Stimulated activated naive CD4-positive, alpha-beta T cell (primary cell): ENCODE measurements around the gene AHCYL2.
A peak's percentile ranks its signal among the peaks of the same experiment; 100 is the strongest.
"Not testable (repeated sequence)": the region's sequence is repeated elsewhere in the genome, so short reads cannot be mapped to it uniquely, and the experiment has no call there.

Experiments
- DNase-seq, 6 experiments: peaks; one replicate each; lab custom pipeline; 2025; lab: John Stamatoyannopoulos, UW

The AHCYL2 gene

DNA sequence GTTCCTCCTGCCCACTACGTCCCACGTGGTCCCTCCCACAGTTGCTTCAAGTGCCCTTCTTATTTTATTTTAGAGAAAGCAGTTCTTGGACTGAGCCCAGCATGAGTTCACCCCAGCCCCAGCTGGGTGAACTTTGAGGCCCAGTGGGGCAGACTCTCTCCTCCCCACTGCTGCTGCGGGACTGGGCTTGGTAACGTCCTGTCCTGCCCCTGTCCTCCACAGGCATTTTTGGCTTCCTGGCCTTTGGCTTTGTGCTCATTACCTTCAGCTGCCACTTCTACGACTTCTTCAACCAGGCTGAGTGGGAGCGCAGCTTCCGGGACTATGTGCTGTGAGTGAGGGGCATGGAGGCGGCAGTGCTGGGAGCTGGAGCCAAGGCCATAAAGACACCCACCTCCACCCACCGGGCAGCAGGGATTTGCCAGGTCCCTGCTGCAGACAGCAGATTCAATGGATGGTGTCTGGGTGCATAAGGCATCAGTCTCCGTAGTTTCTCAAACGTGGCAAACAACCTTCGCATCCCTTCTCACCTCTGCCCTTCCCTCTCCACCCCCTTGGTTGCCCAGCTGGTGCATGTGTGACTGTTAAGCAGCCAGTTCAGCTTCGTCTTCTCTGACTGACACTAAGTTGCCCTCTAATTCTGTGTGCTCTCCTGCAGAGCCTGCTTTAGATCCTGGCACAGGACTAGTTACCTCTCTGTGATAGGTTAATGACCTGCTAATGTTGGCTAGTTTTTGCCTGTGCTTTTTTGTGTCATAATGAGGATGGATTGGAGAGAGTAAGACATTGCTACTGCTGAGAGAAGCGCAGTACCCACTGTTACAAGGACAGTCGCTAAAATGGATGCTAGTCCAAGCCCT lies 15.5 kb upstream of the AHCYL2 start:
- no peak for DNase-seq

DNA sequence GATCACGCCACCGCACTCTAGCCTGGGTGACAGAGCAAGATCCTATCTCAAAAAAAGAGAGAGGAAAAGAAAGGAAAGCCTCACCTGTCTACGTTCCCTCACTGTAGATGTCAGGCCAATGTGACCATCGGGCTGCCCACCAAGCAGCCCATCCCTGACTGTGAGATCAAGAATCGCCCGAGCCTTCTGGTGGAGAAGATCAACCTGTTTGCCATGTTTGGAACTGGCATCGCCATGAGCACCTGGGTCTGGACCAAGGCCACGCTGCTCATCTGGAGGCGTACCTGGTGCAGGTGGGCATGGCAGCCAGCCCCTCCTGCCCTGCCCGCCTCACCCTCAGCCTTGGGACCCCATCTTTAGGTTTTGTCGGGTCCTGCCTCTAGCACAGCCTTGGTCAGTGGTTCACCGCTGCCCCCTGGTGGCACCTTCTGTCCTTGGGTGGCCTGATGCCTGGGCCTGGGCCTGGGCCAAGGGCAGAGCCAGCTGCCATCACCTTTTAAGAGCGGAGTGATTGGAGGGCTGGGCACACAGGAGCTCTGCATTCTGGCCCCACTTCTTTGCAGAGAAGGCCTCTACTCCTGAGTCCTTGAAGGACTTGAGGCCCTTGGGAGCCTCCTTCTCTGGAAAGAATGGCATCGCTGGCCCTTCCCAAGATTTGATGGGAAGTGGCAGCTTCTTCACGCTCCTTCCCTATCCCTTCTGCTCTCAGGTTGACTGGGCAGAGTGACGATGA lies 14.4 kb upstream of the AHCYL2 start:
- peak in 5 of 6 experiments; percentile 26 to 69 (median 52) for DNase-seq

DNA sequence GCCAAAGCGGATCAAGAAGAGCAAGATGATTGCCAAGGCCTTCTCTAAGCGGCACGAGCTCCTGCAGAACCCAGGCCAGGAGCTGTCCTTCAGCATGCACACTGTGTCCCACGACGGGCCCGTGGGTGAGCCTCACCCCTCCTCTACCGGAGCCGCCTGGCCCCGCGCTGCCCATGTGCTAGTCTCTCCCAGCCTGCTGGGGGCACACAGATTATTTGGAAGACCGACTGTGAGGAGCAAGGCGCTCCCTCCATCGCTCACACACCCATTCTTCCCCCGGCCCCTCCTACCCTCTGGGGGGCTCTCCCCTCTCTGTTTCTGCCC lies 13.9 kb upstream of the AHCYL2 start:
- no peak for DNase-seq

DNA sequence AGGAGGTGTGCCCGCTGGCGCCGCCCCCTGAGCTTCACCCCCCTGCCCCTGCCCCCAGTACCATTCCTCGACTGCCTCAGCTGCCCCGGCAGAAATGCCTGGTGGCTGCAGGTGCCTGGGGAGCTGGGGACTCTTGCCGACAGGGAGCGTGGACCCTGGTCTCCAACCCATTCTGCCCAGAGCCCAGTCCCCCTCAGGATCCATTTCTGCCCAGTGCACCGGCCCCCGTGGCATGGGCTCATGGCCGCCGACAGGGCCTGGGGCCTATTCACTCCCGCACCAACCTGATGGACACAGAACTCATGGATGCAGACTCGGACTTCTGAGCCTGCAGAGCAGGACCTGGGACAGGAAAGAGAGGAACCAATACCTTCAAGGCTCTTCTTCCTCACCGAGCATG lies 12.7 kb upstream of the AHCYL2 start:
- DNase-seq = no peak

DNA sequence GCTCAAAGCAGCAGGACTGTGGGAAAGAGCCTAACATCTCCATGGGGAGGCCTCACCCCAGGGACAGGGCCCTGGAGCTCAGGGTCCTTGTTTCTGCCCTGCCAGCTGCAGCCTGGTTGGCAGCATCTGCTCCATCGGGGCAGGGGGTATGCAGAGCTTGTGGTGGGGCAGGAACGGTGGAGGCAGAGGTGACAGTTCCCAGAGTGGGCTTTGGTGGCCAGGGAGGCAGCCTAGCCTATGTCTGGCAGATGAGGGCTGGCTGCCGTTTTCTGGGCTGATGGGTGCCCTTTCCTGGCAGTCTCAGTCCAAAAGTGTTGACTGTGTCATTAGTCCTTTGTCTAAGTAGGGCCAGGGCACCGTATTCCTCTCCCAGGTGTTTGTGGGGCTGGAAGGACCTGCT lies 12.2 kb upstream of the AHCYL2 start:
- no peak for DNase-seq

DNA sequence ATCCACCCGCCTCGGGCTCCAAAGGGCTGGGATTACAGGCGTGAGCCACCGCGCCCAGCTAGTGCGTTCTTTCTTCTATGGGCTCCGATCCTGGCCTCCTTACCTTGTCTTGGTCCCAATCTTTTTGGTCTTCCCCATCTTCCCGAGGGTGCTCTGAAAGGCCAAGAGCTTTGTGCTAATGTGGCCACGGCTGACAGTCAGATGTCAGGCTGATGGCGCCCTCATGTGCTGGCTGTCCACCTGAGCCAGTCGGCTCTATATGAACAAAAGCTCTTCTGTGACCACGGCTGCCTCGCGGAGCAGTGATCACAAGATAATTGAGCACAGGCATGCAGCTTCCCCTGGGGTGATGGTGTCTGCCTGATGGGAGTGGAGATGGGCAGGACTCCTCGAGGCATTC lies 11.0 kb upstream of the AHCYL2 start:
- DNase-seq = no peak

DNA sequence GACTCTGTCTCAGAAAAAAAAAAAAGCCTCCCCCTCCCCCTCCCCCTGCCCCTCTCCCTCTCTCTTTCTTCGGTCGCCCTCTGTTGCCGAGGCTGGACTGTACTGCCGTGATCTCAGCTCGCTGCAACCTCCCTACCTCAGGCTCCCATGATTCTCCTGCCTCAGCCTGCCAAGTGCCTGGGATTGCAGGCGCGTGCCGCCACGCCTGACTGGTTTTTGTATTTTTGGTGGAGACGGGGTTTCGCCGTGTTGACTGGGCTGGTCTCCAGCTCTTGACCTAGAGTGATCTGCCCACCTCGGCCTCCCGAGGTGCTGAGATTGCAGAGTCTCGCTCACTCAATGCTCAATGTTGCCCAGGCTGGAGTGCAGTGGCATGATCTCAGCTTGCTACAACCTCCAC lies 9.1 kb upstream of the AHCYL2 start:
- DNase-seq = not testable (repeated sequence)

DNA sequence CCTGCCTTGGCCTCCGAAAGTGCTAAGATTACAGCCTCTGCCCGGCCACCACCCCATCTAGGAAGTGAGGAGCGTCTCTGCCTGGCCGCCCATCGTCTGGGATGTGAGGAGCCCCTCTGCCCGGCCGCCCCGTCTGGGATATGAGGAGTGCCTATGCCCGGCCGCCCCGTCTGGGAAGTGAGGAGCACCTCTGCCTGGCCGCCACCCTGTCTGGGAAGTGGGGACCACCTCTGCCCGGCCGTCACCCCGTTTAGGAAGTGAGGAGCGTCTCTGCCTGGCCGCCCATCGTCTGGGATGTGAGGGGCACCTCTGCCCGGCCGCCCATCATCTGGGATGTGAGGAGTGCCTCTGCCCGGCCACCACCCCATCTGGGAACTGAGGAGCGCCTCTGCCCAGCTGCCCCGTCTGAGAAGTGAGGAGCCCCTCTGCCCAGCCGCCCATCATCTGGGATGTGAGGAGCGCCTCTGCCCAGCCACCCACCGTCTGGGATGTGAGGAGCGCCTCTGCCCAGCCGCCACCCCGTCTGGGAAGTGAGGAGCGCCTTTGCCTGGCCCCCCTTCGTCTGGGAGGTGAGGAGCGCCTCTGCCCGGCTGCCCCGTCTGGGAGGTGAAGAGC lies 8.6 kb upstream of the AHCYL2 start:
- DNase-seq = not testable (repeated sequence)

DNA sequence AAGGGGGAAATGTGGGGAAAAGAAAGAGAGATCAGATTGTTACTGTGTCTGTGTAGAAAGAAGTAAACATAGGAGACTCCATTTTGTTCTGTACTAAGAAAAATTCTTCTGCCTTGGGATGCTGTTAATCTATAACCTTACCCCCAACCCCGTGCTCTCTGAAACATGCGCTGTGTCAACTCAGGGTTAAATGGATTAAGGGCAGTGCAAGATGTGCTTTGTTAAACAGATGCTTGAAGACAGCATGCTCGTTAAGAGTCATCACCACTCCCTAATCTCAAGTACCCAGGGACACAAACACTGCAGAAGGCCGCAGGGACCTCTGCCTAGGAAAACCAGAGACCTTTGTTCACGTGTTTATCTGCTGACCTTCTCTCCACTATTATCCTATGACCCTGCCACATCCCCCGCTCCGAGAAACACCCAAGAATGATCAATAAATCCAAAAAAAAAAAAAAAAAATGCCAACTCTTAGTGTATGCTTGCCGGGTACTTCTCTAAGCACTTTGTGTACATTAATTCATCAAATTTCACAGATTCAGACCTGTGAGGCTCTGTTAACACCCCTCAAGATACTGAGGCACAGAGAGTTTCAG lies 7.9 kb upstream of the AHCYL2 start:
- not testable (repeated sequence) for DNase-seq

DNA sequence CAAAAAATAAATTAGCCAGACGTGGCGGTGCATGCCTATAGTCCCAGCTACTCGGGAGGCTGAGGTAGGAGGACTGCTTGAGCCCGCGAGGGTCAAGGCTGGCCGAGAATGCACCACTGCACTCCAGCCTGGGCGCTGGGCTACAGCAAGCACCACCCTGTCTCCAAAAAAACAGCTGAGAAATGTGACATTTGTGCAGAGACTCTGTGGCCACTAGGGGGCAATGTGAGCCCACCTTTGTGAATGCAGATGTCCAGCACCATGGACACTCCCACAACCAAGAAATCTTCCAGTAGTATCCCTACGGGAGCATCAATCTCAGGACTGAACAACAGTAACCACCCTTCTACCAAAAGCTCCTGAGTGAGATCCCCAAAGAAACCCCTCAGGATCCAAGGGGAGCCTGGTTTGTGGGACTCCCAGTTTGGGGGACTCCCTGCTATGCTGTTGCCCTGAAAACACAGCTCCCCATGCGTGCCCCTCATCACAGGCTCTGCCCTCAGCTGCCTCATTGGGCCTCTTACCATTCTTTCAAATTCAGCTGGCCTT lies 6.2 kb upstream of the AHCYL2 start:
- peak; percentile 59 to 82 (median 70) for DNase-seq

DNA sequence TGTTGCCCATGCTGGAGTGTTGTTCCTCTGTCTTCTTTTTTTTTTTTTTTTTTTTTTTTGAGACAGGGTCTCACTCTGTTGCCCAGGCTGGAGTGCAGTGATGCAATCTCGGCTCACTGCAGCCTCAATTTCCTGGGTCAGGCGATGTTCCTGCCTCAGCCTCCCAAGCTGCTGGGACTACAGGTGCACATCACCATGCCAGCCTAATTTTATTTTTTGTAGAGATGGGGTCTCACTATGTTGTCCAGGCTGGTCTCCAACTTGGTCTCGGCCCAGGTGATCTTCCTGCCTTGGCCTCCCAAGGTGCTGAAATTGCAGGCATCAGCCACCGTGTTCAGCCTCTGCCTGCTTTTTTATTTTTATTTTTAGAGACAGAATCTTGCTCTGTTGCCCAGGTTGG lies 5.7 kb upstream of the AHCYL2 start:
- not testable (repeated sequence) for DNase-seq

DNA sequence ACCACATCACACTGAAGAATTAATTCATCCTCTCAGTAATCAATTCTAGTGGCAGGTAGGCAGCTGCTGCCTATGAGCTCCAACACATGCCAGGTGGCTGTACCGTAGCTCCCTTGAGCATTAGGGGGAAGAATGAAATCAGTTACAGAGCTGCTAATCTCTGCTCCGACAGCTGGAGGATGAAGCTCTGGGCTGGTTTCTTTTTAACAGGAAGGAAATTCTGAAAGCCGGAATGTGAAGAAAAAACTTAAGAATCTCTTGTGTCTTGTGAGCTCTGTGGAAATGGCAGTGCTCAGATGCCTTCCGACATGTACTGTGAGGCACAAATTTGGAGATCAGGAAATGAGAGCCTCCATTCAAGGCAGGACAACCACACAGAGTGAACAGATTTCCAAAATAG lies 2.8 kb upstream of the AHCYL2 start:
- peak in 3 of 6 experiments; percentile 16 to 40 (median 29) for DNase-seq

DNA sequence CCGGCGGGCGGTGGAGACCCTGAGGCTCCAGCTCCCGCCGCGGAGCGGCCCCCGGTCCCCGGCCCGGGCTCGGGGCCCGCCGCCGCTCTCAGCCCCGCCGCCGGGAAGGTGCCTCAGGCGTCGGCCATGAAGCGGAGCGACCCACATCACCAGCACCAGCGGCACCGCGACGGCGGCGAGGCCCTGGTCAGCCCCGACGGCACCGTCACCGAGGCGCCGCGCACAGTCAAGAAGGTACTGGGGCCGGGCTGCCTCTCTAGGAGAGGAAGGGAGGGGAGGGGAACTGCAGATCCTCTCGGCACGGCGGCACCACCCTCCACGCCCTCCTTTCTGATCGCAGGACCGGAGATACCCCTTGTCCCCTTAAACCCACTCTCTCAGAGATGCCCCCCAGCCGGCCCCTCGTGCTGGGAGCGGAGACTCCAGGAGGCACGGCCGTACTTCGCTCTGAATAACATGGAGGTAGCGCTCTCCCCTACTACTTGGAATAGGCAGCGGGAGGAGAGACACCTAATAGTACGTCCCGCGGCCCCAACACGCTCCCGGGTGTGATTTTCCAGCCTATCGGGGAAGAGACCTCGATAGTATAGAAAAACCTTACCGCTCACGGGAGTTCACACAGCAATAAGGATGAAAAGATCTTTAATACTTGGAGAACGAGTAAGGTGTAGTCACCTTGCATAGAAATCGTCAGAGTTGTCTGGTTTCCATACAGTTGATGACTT lies 538 bp downstream of the AHCYL2 start:
- DNase-seq = peak in 5 of 6 experiments; percentile 41 to 79 (median 68)

DNA sequence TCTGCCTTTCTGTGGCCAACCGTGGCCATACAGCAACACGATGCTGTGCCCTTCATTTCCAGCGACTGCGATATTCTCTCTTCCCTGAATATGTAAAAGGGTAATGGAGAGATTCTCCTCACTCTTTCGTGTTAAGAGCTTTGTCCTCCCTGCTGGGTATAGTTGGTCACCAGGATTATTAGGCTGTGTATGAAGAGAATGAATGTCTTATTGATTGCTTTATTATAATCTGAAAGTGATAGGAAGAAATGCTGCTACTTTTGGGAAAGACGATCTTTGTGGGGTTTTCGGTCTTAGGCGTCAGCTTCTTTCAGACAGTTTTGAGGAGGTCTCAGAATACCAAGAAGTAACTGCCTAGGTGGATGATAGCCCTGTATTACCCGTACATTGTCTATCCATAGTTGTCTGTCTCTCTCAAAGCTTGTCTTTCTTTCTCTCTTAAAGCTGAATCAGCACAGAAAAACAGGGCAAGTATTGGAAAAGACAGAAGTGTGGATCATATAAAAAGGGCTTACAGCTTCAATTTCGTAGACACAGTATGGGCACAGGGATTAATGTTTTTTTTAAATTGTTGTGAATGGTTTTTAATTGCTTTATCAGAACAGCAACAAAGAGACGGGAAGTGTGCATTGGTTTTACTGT lies 1.2 kb downstream of the AHCYL2 start:
- peak in 1 of 6 experiments; percentile 21 for DNase-seq

DNA sequence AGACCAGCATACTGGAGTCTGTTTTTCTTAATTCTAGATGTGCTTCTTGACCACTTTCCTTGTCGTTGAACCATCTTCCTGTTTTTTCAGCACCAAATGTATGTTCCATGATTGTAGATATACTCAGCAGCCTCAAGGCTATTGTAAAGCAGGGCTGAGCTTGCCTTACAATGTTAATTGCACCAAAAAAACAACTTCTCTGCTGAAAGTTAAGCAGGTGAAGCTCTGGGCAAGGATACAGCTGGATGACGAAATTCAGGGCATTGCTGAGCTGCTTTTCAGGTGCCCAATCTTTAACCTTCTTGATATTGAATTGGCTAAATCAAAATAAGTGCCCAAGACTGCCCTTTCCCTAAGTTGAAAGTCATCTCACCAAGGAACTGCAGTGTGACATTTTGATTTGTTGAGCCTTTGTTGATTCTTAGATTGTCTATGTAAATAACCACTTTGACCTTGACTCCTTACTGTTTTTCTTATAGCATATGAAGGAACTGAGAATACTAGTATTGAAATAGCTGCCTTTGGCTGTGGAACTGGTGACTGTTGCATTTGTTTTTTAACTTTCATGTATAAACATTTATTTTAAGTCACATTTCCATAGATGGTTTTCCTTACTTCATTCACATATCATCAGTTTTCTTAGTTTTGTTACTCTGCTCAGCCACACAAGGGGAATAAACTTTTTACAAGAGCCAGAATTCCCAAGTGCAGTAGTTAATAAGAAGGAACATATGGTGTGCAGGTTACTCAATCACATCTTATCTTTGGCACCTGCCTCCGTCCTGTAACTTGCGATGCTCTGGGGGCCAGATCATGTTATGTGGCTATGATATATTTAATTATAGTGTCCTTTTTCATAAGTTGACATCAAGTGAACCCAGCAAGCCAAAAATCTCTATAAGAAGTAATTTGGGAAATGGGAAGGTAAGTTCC lies 3.1 kb downstream of the AHCYL2 start:
- DNase-seq = no peak

DNA sequence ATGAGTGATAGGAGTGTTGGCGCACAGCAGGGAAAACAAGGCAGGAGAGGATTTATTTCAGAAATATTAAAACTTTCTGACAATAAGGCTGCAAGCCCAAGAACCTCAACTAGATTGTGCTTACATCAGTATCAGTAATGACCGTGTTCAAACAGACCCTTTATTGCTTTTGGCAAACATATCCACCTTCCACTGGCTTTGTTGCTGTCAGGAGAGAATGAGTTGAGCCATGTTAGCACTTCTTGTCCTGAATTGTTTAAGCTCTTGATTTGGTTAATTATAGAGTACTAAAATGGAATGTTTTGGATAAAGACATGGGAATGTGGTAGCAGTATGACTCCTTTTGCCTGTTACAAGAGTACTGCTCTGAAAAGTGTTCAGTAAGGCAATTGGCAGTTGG lies 3.8 kb downstream of the AHCYL2 start:
- no peak for DNase-seq

DNA sequence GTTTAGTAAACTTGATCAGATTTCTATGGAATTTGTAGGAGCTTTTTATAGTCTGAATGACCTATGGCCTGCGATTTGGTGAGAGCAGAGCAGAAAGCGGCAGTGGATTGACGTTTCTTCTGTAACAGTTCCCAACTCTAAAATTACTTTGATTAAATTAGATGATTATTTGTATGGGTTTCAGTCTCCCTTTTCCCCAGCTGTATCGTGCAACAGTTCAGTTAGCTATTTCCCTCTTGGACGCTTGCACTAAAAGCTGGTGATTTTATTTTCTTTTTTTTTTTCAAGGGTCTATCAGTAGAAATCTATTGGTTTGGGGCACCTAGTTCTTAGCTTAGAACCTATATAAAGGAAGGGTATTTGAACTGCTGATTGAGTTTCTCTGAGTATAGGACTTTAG lies 6.8 kb downstream of the AHCYL2 start:
- no peak for DNase-seq

DNA sequence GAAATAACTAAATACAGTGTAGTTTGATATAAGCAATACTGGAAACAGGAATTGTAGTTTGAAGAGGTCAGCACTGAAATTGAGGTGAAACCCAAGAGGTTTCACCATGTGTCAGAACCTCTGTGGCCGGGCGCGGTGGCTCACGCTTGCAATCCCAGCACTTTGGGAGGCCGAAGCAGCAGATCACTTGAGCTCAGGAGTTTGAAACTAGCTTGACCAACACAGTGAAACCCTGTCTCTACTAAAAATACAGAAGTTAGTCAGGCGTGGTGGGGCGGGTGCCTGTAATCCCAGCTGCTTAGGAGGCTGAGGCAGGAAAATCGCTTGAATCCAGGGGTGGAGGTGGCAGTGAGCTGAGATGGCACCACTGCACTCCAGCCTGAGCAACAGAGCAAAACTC lies 13.7 kb downstream of the AHCYL2 start:
- no peak for DNase-seq

DNA sequence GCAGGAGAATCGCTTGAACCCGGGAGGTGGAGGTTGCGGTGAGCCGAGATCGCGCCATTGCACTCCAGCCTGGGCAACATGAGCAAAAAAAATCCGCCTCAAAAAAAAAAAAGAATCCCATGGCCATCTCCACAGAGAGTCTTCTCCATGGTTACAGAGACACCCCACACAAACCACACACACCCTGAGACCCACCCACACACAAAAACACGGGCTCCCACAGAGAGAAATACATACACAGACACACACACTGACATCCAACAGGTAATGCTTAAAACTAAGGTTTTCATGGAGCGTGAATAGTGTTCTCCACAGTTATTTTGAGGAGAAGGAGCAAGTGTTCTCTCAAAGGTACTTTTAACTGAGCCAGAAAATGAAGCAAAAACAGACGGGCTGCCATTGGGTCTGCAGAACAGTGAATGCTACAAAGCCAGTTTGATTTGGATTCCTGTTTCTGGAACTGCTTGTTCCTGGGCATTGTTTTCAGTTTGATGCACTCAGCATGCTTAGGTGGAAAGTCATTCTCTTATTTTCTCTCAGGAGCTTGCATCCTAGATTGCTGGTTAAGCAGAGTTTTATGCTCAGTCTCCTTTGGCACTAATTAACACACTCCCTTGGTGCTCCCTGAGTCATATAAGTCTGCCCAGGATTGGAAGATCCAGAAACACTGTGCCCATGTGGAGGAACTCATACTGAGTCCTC lies 15.4 kb downstream of the AHCYL2 start:
- no peak for DNase-seq
